Left lung (tissue), 10 donors: Measurements from ENCODE around the gene DNAJC1. TPM values are rescaled to one million over a fixed set of nuclear protein-coding genes. Genes with fewer than 3 reads are reported as not detected.

Experiments used
- ATAC-seq: fragments of 200-7000 bp; cut with Tn5 transposase; one replicate; pipeline ENCODE4 v1.9.1; 2020; ENCODE audit warnings: moderate library complexity
- DNase-seq, 4 donors: peaks; one replicate each; pipeline ENCODE4 v3.0.0-alpha.2; 2013 to 2020
- H3K27ac ChIP-seq, 2 donors: fragments of 200-600 bp; sonication (generic) in 1 of 2; one replicate each; pipeline versions ENCODE4 v1.5.0 to v1.8.0; 2020 to 2021
- H3K27me3 ChIP-seq, 2 donors: fragments of 200-600 bp; sonication (generic) in 1 of 2; one replicate each; pipeline versions ENCODE4 v1.5.0 to v1.8.0; 2020 to 2021
- H3K36me3 ChIP-seq, 2 donors: fragments of 200-600 bp; sonication (generic) in 1 of 2; one replicate each; pipeline versions ENCODE4 v1.5.0 to v1.8.0; 2020 to 2021
- H3K4me1 ChIP-seq, 2 donors: fragments of 200-600 bp; one replicate each; pipeline ENCODE4 v1.8.0; 2021
- H3K4me3 ChIP-seq, 2 donors: fragments of 200-600 bp; sonication (generic) in 1 of 2; one replicate each; pipeline versions ENCODE4 v1.5.0 to v1.8.0; 2020 to 2021; ENCODE audit warnings: mild to moderate bottlenecking in 1 of 2
- H3K9me3 ChIP-seq, 2 donors: fragments of 200-600 bp; sonication (generic) in 1 of 2; one replicate each; pipeline versions ENCODE4 v1.5.0 to v1.8.0; 2020 to 2021
- intact Hi-C, 2 donors: fragments of 100-400 bp; cut with DNase I; formaldehyde crosslinking; loops; one replicate each; pipeline versions ENCODE4 v1.11.2 to v1.14.2; 2022
- polyA plus RNA-seq, 6 donors: library from polyadenylated mRNA; unstranded; fragments of 120-200 nt; gene quantifications; one replicate each; pipeline ENCODE4 v1.2.1, GENCODE V29; 2013; ENCODE audit not compliant: insufficient read length in 6 of 6
- total RNA-seq, 2 donors: library from RNA; stranded (reverse); fragmentation: NEBNext Ultra II Directional; extraction: Animal tissue kit (Norgen Biotek cat#: 25700); gene quantifications; one replicate each; pipeline ENCODE4 v1.2.1, GENCODE V29; 2021
- TF ChIP-seq, protein P1 (sequence below), 2 donors: fragments of 200-600 bp; sonication (generic) in 1 of 2; IDR thresholded peaks; one replicate each; pipeline versions ENCODE4 v1.5.0 to v1.8.0; 2021; ENCODE audit warnings: antibody characterized with exemption in 2 of 2
- donor health status: DM: no; HTN: yes; CAD: no.
- donor health status: DM: no; HTN: no; CAD: no.

The DNAJC1 gene
- total and polyA plus RNA-seq, 8 donors, result 29.1 to 40.9 (median 32.9) TPM

DNA sequence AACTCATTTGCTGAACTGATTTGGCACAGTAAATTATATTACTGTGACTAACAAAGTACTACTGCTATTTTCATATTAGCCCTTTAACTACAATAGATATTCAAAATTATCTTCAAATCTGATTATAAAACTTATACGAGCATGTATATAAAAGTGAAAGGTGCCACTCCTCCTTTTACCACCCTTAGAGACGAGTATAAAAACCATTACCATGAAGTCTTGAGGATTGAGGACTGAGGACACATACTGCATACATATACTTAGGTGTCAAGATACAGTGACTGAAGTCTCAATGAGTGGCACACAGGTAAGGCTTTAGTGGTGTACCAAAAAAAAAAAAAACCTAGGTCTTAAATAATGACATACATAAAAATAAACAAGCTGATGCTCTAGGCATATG, 98.6 kb downstream of the DNAJC1 start:
- intact Hi-C loops, result no loop called here
- Histone ChIP-seq H3K27ac (no peak overlapping the region), H3K27me3 (no peaks in the 10 kb centered on the region), H3K4me1 (no peaks in the 10 kb centered on the region), H3K9me3 (no peaks in the 10 kb centered on the region), H3K36me3 (peaks cover 0 to 15% of the 10 kb centered on the region in 2 donors), H3K4me3 (no peak overlapping the region)
- TF ChIP-seq, protein P1, sequence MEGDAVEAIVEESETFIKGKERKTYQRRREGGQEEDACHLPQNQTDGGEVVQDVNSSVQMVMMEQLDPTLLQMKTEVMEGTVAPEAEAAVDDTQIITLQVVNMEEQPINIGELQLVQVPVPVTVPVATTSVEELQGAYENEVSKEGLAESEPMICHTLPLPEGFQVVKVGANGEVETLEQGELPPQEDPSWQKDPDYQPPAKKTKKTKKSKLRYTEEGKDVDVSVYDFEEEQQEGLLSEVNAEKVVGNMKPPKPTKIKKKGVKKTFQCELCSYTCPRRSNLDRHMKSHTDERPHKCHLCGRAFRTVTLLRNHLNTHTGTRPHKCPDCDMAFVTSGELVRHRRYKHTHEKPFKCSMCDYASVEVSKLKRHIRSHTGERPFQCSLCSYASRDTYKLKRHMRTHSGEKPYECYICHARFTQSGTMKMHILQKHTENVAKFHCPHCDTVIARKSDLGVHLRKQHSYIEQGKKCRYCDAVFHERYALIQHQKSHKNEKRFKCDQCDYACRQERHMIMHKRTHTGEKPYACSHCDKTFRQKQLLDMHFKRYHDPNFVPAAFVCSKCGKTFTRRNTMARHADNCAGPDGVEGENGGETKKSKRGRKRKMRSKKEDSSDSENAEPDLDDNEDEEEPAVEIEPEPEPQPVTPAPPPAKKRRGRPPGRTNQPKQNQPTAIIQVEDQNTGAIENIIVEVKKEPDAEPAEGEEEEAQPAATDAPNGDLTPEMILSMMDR (IDR thresholded peaks at IDR 0.05), result no peak
- no peak for ATAC-seq
- no peak for DNase-seq

DNA sequence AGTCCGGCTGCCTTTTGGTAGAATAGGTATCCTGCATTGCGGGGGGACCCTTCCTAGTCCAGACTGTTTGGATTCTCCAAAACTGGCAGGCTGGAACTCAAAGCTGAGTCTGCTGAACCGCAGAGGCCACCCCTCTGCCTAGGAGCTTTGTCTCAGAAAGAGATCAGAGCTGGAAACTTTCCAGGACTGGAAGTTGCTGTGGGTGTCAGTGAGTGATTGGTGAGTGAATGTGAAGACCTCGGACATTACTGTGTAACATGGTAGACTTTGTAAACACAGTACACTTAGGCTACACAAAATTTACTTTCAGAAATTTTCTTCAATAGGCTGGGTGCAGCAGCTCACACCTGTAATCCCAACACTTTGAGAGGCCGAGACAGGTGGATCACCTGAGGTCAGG, 103.8 kb downstream of the DNAJC1 start:
- intact Hi-C loops, result no loop called here
- no peak for DNase-seq
- TF ChIP-seq, protein P1 (IDR thresholded peaks at IDR 0.05), result no peak

DNA sequence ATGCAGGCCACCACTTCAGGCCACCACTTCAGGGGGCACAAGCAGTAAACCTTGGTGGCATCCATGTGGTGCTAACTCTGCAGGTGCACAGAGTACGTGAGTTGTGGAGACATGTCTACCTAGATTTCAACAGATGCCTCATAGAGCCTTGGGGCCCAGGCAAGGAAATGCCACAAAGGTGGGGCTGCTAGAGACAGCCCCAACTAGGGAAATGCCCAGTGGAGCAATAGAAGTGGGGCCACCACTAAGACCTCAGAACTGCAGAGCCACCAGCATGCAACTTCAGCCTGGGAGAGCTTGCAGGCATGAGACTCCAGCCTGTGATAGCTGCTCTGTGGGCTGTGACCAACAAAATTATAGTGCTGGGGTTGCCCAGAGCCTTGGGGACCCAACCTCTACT, 107.6 kb downstream of the DNAJC1 start:
- intact Hi-C loops, result no loop called here
- DNase-seq (no peak), ATAC-seq (no peak)
- no peaks in the 10 kb centered on the region for H3K27me3 ChIP-seq
- H3K9me3 ChIP-seq, result peaks cover 0 to 26% of the 10 kb centered on the region in 2 donors
- H3K4me3 ChIP-seq, result no peak overlapping the region
- no peaks in the 10 kb centered on the region for H3K4me1 ChIP-seq
- TF ChIP-seq, protein P1 (IDR thresholded peaks at IDR 0.05), result no peak
- H3K27ac ChIP-seq, result no peak overlapping the region
- H3K36me3 ChIP-seq, result peaks cover 0 to 15% of the 10 kb centered on the region in 2 donors

More for the DNA sequence above, 103.8 kb downstream of the DNAJC1 start:
- H3K4me3 ChIP-seq, result no peak overlapping the region
- peaks cover 0 to 24% of the 10 kb centered on the region in 2 donors for H3K36me3 ChIP-seq
- H3K27me3 ChIP-seq, result no peaks in the 10 kb centered on the region
- H3K4me1 ChIP-seq, result no peaks in the 10 kb centered on the region
- ATAC-seq, result no peak
- H3K27ac ChIP-seq, result no peak overlapping the region
- H3K9me3 ChIP-seq, result no peaks in the 10 kb centered on the region

DNA sequence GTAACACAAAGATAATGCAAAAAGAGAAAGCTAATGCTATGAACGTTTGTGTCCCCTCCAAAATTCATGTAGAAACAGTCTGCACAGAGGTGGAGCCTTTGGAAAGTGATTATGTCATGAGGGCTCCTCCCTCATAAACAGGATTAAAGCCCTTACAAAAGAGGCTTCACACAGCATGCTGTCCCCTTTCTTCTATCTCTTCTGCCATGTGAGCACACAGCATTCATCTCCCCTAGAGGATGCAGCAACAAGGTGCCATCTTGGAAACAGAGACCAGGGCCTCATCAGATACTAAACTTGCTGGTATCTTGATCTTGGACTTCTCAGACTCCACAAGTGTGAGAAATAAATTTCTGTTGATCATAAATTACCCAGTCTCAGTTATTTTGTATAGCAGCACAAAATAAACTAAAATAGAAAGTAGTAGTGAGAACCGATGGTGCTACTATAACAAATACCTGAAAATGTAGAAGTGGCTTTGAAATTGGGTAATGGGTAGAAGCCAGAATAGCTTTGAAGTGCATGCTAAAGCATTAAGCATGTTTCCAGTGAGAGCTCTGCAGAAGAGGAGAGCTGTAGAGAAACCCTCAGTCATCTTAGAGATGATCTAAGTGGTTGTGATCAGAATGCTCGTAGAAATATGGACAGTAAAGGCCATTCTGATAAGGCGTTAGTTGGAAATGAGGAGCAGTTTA, 108.7 kb downstream of the DNAJC1 start:
- TF ChIP-seq, protein P1 (IDR thresholded peaks at IDR 0.05), result no peak
- intact Hi-C loops, result no loop called here

DNA sequence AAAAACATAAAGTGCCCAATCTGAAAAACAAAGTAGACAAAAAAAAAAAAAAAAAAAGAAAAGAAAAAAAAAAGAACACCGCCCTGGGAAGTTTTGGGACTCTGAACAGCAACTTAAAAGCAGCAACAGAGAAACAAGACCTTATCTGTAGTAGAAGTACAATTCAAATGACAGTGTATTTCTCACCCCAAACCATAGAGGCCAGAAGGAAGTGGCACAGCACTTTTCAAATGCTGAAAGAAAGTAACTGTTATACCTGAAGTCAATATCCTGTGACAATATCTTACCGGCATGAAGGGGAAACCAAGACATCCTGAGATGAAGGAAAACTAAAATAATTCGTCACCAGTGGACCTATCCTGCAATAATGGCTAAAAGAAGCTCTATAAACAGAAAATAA, 112.1 kb downstream of the DNAJC1 start:
- Histone ChIP-seq H3K9me3 (peaks cover 0 to 34% of the 10 kb centered on the region in 2 donors), H3K27ac (no peak overlapping the region), H3K4me3 (no peak overlapping the region), H3K4me1 (no peaks in the 10 kb centered on the region), H3K36me3 (peaks cover 0 to 6% of the 10 kb centered on the region in 2 donors), H3K27me3 (no peaks in the 10 kb centered on the region)
- DNase-seq (no peak), ATAC-seq (no peak)
- TF ChIP-seq, protein P1 (IDR thresholded peaks at IDR 0.05), result no peak
- intact Hi-C loops, result no loop called here

More for the DNA sequence above, 108.7 kb downstream of the DNAJC1 start:
- Histone ChIP-seq H3K27ac (no peak overlapping the region), H3K9me3 (peaks cover 0 to 26% of the 10 kb centered on the region in 2 donors), H3K27me3 (no peaks in the 10 kb centered on the region), H3K36me3 (peaks cover 0 to 13% of the 10 kb centered on the region in 2 donors), H3K4me1 (no peaks in the 10 kb centered on the region), H3K4me3 (no peak overlapping the region)
- ATAC-seq, result no peak
- DNase-seq, result no peak
